NCI-H2107 treated with DMSO at 0.1 percent for 48 hours (cell line): ENCODE results near the gene JAK1.
"Not testable (repeated sequence)": the region's sequence is repeated elsewhere in the genome, so short reads cannot be mapped to it uniquely, and the experiment has no call there.

Source experiments
- DNase-seq: peaks from one replicate; lab custom pipeline; 2025; ENCODE audit not compliant: unreplicated experiment; lab: John Stamatoyannopoulos, UW

The JAK1 gene

GRCh38 chr1:64922336-64922735 lies 44.0 kb downstream of the JAK1 start:
- DNase-seq: no peak

- no peak for DNase-seq
These were observed 44.6 kb downstream of the JAK1 start for GRCh38 chr1:64921771-64922170.

GRCh38 chr1:64920941-64921589 lies 45.3 kb downstream of the JAK1 start:
- no peak for DNase-seq

GRCh38 chr1:64919120-64919519 lies 47.2 kb downstream of the JAK1 start:
- DNase-seq: not testable (repeated sequence)

- DNase-seq: no peak
These were observed 48.4 kb downstream of the JAK1 start for GRCh38 chr1:64917907-64918306.

GRCh38 chr1:64917328-64917861 lies 49.0 kb downstream of the JAK1 start:
- no peak for DNase-seq

GRCh38 chr1:64915381-64916274 lies 50.7 kb downstream of the JAK1 start:
- no peak for DNase-seq

GRCh38 chr1:64913361-64914015 lies 52.9 kb downstream of the JAK1 start:
- no peak for DNase-seq

GRCh38 chr1:64912191-64912590 lies 54.2 kb downstream of the JAK1 start:
- DNase-seq: no peak

GRCh38 chr1:64911326-64911725 lies 55.0 kb downstream of the JAK1 start:
- no peak for DNase-seq

GRCh38 chr1:64909031-64909430 lies 57.3 kb downstream of the JAK1 start:
- no peak for DNase-seq

GRCh38 chr1:64908575-64908974 lies 57.8 kb downstream of the JAK1 start:
- no peak for DNase-seq

GRCh38 chr1:64906447-64906846 lies 59.9 kb downstream of the JAK1 start:
- no peak for DNase-seq

- no peak for DNase-seq
These were observed 62.8 kb downstream of the JAK1 start for GRCh38 chr1:64903593-64903992.

GRCh38 chr1:64901663-64902062 lies 64.7 kb downstream of the JAK1 start:
- DNase-seq: no peak

GRCh38 chr1:64900916-64901315 lies 65.4 kb downstream of the JAK1 start:
- DNase-seq: no peak

GRCh38 chr1:64898107-64898861 lies 68.1 kb downstream of the JAK1 start:
- DNase-seq: no peak

GRCh38 chr1:64896551-64896950 lies 69.8 kb downstream of the JAK1 start:
- no peak for DNase-seq

GRCh38 chr1:64895500-64895899 lies 70.8 kb downstream of the JAK1 start:
- DNase-seq: no peak

- no peak for DNase-seq
These were observed 71.7 kb downstream of the JAK1 start for GRCh38 chr1:64894438-64895196.
